Fibroblast of lung (primary cell): ENCODE measurements around the gene SLC44A5. TPM values are rescaled to one million over a fixed set of nuclear protein-coding genes. Genes with fewer than 3 reads are reported as not detected.

Experiments
- DNase-seq, 2 donors: peaks; one replicate each; pipeline versions ENCODE4 v3.0.0 to v3.0.0-alpha.2; 2010; ENCODE audit warnings: low read depth in 2 of 2
- H2AFZ ChIP-seq: 2 replicates; pipeline ENCODE4 v1.5.1; 2012; ENCODE audit warnings: low read length, control low read depth, inconsistent platforms
- H3K27ac ChIP-seq: 2 replicates; pipeline ENCODE4 v1.5.1; 2011; ENCODE audit warnings: low read length, control low read depth; ENCODE audit not compliant: insufficient read depth
- H3K27me3 ChIP-seq: 2 replicates; pipeline ENCODE4 v1.5.1; 2011; ENCODE audit warnings: mild to moderate bottlenecking, low read length; ENCODE audit not compliant: control insufficient read depth, insufficient read depth
- H3K36me3 ChIP-seq: 2 replicates; pipeline ENCODE4 v1.5.1; 2011; ENCODE audit warnings: low read length; ENCODE audit not compliant: control insufficient read depth, insufficient read depth
- H3K4me1 ChIP-seq: 2 replicates; pipeline ENCODE4 v1.5.1; 2011; ENCODE audit warnings: low read length; ENCODE audit not compliant: control insufficient read depth, insufficient read depth; ENCODE audit errors: extremely low read depth
- H3K4me2 ChIP-seq: 2 replicates; pipeline ENCODE4 v1.5.1; 2011; ENCODE audit warnings: low read length, control low read depth; ENCODE audit not compliant: insufficient read depth; ENCODE audit errors: extremely low read depth
- H3K4me3 ChIP-seq, 4 experiments: fragments of 200-600 bp in 1 of 4; sonication (generic) in 1 of 4; replicated peaks in 1 of 4; 2 replicates each; pipeline ENCODE4 v1.5.1; 2011 to 2016; ENCODE audit warnings: low read length in 4 of 4, low read depth in 3 of 4, mild to moderate bottlenecking in 3 of 4, control low read depth in 2 of 4, inconsistent platforms in 1 of 4, mixed read lengths in 1 of 4; ENCODE audit not compliant: insufficient read depth in 1 of 4; ENCODE audit errors: control extremely low read depth in 1 of 4
- H3K79me2 ChIP-seq: 2 replicates; pipeline ENCODE4 v1.5.1; 2012; ENCODE audit warnings: mild to moderate bottlenecking, low read length, inconsistent platforms; ENCODE audit not compliant: control insufficient read depth, insufficient read depth
- H3K9ac ChIP-seq: 2 replicates; pipeline ENCODE4 v1.5.1; 2011; ENCODE audit warnings: mild to moderate bottlenecking, low read length, control low read depth; ENCODE audit not compliant: insufficient read depth
- H3K9me3 ChIP-seq: 2 replicates; pipeline ENCODE4 v1.5.1; 2012; ENCODE audit warnings: low read depth, low read length; ENCODE audit not compliant: control insufficient read depth, insufficient read depth
- H4K20me1 ChIP-seq: 2 replicates; pipeline ENCODE4 v1.5.1; 2011; ENCODE audit warnings: low read length; ENCODE audit not compliant: control insufficient read depth, insufficient read depth; ENCODE audit errors: extremely low read depth
- EZH2 ChIP-seq: IDR thresholded peaks from 2 replicates; pipeline ENCODE4 v1.5.1; 2012; ENCODE audit warnings: low read length, control low read depth, mild to moderate bottlenecking; ENCODE audit errors: missing control alignments
- polyA plus RNA-seq, 2 donors: library from polyadenylated mRNA; depleted of rRNA in 1 of 2; stranded (reverse) in 1 of 2; unstranded in 1 of 2; fragments of >200 nt; gene quantifications; 2 replicates each; pipeline ENCODE4 v1.2.1, GENCODE V29; 2011 to 2012; ENCODE audit warnings: missing spikeins in 1 of 2
- total RNA-seq: library from RNA; depleted of rRNA; stranded (reverse); fragments of >200 nt; gene quantifications from 2 replicates; pipeline ENCODE4 v1.2.1, GENCODE V29; 2014
- TF ChIP-seq, protein P1 (sequence below), 2 donors: IDR thresholded peaks in 1 of 2; conservative IDR thresholded peaks in 1 of 2; 1 replicate in 1 of 2; 2 replicates in 1 of 2; pipeline ENCODE4 v1.5.1; 2011 to 2012; ENCODE audit warnings: low read length in 2 of 2, control low read depth in 1 of 2, inconsistent platforms in 1 of 2, low read depth in 1 of 2, mild to moderate bottlenecking in 1 of 2

SLC44A5 gene
- total and polyA plus RNA-seq, 2 donors (not counting 1 experiment from before 2014, with no cell fraction given) = under 0.01 to 0.03 TPM

DNA sequence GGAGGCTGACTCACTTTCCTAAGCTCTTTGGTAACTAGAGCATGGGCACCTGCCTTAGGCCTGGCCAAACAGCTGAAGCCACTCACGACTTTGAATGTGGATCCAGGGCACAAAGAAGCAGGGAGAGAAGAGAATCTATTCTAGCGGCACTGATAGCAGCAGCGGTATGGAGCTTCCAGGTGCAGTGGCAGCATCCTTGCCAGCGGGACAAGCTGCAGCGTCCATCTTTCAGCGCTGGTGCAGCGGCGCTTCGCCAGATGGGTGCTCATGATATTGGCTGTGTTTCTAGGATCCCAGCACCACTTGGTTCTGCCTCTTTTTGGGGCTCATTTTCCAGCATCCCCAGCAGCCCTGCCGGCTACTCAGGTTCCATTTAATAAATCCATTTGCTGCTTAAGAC, 184.2 kb downstream of the SLC44A5 start:
- Histone ChIP-seq H4K20me1 (no peaks in the 10 kb centered on the region), H3K9ac (no peak overlapping the region), H3K27me3 (no peaks in the 10 kb centered on the region), H3K9me3 (no peaks in the 10 kb centered on the region), H3K4me3 (no peak overlapping the region), H3K79me2 (no peaks in the 10 kb centered on the region), H3K4me2 (no peak overlapping the region), H2AFZ (no peak overlapping the region), H3K36me3 (no peaks in the 10 kb centered on the region), H3K27ac (no peak overlapping the region), H3K4me1 (no peaks in the 10 kb centered on the region)
- no peak for DNase-seq
- TF ChIP-seq EZH2 = no peak
- TF ChIP-seq, protein P1, sequence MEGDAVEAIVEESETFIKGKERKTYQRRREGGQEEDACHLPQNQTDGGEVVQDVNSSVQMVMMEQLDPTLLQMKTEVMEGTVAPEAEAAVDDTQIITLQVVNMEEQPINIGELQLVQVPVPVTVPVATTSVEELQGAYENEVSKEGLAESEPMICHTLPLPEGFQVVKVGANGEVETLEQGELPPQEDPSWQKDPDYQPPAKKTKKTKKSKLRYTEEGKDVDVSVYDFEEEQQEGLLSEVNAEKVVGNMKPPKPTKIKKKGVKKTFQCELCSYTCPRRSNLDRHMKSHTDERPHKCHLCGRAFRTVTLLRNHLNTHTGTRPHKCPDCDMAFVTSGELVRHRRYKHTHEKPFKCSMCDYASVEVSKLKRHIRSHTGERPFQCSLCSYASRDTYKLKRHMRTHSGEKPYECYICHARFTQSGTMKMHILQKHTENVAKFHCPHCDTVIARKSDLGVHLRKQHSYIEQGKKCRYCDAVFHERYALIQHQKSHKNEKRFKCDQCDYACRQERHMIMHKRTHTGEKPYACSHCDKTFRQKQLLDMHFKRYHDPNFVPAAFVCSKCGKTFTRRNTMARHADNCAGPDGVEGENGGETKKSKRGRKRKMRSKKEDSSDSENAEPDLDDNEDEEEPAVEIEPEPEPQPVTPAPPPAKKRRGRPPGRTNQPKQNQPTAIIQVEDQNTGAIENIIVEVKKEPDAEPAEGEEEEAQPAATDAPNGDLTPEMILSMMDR (conservative IDR thresholded peaks at IDR 0.05 in 1 of 2, IDR thresholded peaks at IDR 0.05 in 1 of 2; ENCODE audit: low read depth in 1 of 2, low read length in 2 of 2) = no peak

DNA sequence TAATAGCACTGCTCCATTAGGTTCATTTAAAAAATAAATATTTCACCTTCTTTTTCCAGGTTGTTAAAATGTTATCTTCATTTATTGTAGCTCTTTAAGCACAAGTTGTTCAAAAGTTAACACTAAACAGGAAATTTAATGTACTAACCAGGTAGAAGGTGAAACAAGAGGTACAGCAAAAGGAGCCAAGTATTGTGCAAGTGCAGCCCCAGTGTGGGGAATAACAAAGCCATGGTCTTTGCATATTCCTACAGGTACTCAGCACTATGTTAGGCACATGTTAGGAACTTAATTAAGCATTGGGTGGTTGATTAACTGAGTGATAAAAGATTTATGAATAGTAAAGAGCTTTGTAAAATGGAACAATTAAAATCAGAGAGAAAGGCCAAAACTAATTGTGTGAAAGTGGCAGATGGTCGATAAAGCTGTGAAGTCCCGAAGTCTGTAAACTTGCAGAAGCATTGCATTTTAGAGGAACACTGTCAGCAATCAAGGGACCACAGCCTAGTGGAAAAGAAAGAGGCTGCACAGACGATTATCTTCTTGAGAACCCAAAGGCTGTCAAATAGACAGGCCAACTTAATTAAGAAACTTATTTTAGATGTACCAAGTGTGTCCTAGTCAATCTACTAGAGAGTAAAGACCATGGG, 185.8 kb downstream of the SLC44A5 start:
- Histone ChIP-seq H3K4me3 (no peak overlapping the region), H3K36me3 (no peaks in the 10 kb centered on the region), H4K20me1 (no peaks in the 10 kb centered on the region), H2AFZ (no peak overlapping the region), H3K9ac (no peak overlapping the region), H3K4me2 (no peak overlapping the region), H3K4me1 (no peaks in the 10 kb centered on the region), H3K9me3 (no peaks in the 10 kb centered on the region), H3K27me3 (no peaks in the 10 kb centered on the region), H3K27ac (no peak overlapping the region), H3K79me2 (no peaks in the 10 kb centered on the region)
- no peak for DNase-seq
- TF ChIP-seq EZH2 = no peak
- TF ChIP-seq, protein P1 (conservative IDR thresholded peaks at IDR 0.05 in 1 of 2, IDR thresholded peaks at IDR 0.05 in 1 of 2; ENCODE audit: low read depth in 1 of 2, low read length in 2 of 2) = no peak

DNA sequence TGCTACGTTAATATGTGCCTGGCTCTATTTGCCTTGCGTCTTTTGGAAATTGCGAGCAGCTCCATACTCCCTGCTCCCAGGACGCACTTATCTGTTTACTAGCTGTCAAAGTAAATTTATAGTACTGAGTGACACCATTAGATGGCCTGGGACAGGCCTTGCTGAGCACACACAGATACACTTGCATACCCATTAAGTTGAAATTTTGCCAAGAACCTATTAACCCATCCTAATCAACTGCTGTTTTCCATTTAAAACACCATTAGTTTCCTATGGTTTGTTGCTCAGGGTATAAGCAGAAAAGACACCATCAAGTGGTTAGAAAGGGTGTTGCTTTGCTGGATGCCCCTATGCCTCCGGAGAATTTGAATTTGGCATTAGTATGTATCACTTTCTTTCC, 187.3 kb downstream of the SLC44A5 start:
- H3K4me3 ChIP-seq = no peak overlapping the region
- no peaks in the 10 kb centered on the region for H4K20me1 ChIP-seq
- H3K27me3 ChIP-seq = no peaks in the 10 kb centered on the region
- no peak overlapping the region for H3K27ac ChIP-seq
- H3K79me2 ChIP-seq = no peaks in the 10 kb centered on the region
- no peak overlapping the region for H3K9ac ChIP-seq
- H3K9me3 ChIP-seq = no peaks in the 10 kb centered on the region
- H3K4me1 ChIP-seq = no peaks in the 10 kb centered on the region
- no peak for DNase-seq
- H2AFZ ChIP-seq = no peak overlapping the region
- H3K4me2 ChIP-seq = no peak overlapping the region
- no peaks in the 10 kb centered on the region for H3K36me3 ChIP-seq
- TF ChIP-seq, protein P1 (conservative IDR thresholded peaks at IDR 0.05 in 1 of 2, IDR thresholded peaks at IDR 0.05 in 1 of 2; ENCODE audit: low read depth in 1 of 2, low read length in 2 of 2) = no peak
- no peak for TF ChIP-seq EZH2
